HG02884 (cell line): ENCODE measurements around the gene FNDC3B.

Source experiments
- ATAC-seq: cut with Tn5 transposase; IDR thresholded peaks from one replicate; pipeline ENCODE4 v1.9.1; 2021; ENCODE audit warnings: mild to moderate bottlenecking, moderate library complexity; ENCODE audit not compliant: unreplicated experiment

The FNDC3B gene

GRCh38 chr3:172184106-172184822 is 144.9 kb downstream of the FNDC3B start:
- no peak for ATAC-seq

DNA sequence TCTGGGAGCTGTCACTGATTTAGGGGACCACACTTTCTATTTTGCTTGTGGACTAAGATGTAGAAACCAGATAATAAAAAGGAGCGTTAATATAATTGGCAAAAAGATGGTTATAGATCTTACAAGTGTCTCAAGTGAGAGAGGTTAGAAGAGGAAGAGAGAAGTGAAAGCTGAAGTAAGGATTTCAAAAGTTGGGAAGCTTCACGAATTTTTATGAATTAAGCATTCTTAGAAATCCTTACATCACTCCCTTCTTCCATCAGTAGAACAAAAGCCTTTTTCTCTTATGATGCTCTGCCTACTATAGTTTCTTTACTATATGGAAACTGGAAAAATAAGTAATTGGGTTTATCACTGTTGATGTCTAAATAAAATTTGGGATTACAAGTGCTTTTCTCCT is 146.5 kb downstream of the FNDC3B start:
- no peak for ATAC-seq

DNA sequence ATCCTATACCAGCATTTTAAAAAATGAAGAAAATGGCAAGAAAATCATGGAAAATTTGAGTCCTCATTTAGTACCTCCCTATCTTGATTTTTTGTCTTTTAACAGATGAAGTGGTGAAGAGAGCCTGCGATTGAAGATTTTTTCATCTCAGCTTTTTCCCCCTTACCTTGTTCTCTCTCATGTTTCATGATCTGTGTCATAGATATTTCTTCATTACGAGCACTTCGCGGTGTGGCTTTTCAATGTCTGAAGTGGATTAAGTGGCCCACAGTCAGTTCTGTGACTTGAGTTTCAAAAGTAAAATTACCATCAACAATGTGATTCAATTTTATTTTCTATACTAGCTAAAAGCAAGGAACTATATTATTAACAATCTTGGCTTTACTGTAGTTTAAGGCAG is 147.2 kb downstream of the FNDC3B start:
- ATAC-seq = no peak

DNA sequence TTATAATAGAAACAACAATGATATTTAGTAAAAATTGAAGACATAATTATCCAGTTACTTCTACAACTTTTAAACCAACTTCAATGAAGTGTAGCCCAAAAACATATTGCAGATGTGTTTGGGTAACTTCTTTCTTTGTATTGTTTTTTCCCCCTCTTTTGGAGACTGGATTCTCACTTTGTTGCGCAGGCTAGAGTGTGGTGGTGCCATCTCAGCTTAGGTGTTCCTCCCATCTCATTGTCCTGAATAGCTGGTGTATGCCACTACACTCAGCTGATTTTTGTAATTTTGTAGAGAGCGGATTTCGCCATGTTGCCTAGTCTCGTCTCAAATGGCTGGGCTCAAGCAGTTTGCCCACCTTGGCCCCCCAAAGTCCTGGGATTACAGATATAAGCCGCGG is 148.1 kb downstream of the FNDC3B start:
- ATAC-seq = no peak

DNA sequence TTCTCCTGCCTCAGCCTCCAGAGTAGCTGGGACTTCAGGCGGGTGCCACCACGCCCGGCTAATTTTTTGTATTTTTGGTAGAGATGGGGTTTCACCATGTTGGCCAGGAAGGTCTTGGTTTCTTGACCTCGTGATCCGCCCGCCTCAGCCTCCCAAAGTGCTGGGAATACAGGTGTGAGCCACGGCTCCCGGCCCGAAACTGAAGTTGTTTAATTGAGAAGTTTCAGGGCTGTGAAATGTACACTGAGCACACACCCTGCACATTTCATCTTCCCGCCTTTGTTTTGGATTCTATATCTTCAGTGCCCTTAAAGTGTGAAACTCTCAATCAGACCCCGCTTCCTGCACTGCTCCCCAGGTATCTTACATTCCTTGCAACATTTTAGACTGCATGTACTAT is 149.1 kb downstream of the FNDC3B start:
- no peak for ATAC-seq

GRCh38 chr3:172189213-172189612 is 149.8 kb downstream of the FNDC3B start:
- ATAC-seq = no peak

DNA sequence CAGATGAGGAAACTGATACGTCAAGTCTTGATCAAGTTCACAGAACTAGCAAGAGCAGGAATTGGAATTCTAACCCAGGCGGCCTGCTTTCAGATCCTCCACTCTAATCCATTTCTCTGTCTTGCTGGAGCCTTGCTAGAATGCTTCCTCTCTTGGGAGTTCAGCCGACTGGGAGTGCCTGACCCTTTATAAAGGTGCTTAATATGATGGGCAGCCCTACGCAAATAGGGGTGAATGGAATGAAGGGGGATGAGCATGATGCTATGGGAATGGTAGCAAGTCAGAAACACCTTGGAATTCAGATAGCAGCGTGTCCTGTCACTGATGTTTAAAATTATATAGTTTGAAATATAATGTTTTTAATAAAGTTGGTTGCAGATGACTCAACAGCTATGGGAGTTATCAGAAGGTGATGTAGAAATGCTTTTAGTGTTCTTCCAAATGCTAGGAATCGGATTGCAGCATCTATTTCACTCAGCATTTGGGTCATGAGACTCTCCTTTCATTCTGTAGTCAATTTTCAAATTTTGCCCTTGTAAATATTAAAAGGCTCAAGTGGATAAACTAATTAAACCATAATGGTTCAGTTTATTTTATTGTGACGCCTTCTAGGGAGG is 150.7 kb downstream of the FNDC3B start:
- ATAC-seq = no peak

DNA sequence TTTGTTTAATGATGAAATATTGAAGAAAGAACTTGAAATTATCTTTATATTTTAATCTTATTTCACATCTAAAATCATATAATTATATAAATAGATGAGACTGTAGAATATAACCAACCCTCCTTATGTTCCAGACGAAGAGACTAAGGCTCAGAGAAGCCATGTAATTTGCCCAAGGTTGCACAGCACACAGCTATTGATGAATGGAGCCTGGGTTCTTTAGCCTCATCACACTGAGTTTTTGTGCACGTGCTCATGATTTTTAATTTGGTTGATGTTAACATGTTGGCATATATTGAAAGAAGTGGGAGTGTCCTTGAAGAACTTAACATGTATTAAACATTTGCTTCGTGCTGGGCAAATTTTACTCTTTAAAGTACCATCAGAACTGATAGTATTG is 151.6 kb downstream of the FNDC3B start:
- ATAC-seq = no peak

GRCh38 chr3:172191629-172192028 is 152.3 kb downstream of the FNDC3B start:
- no peak for ATAC-seq

- no peak for ATAC-seq
Measured at GRCh38 chr3:172192830-172193415, 153.5 kb downstream of the FNDC3B start.

DNA sequence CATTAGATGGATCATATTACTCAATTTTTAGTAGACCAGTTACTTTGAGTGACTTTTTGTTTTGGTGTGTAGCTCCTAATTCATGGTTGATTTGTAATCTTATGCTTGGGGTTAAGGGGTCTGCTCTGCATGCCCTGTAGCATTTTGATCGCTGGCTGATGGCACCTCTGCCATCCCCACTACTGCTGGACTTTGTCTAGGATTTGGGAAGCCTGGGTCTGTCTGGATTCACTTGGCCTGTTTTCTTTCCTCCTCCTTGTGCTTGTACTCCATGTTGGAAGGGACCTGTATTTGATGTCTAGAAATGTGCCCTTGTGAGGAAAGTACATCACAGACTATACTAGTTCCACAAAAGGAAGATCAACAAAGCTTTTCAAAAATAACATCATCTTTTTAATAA is 154.1 kb downstream of the FNDC3B start:
- ATAC-seq = no peak

DNA sequence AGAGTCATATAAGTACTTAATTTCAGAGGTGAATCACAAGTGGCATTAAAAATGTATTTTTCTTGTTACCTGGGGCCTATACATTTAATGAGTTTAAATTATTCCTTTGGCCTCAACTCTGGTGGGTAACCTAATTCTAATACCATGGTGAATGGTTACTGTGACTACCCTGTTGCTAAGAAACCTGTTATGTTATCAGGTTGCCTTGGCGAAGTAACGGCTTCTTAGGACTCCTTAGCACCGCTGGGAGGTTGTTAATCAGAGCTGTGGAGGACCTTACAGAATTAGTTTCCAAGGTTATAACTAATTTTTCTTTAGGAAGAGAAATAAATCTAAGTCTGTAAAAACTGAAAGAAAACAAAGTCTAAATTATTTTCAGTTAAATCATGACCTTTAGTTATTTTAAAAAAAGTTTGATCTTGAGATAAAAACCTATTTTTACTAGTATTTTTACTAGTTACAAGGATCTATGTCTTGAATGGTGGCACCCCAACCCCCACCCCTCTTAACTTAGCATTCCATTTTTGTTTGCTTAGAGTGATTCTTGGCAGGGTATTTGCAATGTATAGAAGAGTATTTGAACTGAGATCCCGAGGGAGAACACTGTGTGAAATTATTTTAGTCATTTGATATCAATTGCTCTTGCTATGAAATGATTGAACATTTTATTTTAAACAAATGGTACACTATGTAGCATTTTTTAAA is 155.5 kb downstream of the FNDC3B start:
- no peak for ATAC-seq

DNA sequence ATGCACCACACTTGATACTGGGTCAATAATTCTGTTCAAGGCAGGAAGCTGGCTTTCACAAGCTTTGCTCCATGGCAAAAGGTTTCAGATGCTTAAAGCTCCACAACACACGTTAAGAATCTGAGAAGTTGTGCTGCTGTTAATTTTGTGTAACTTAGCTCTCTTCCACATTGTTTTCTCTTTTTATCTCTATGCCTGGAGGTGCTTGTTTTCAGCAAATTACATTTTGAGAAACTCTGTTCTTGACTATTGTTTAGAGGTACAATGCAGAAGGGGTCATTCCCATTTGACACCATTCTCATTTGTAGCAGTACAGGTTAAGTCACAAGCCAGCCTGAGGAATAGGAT is 156.0 kb downstream of the FNDC3B start:
- no peak for ATAC-seq

DNA sequence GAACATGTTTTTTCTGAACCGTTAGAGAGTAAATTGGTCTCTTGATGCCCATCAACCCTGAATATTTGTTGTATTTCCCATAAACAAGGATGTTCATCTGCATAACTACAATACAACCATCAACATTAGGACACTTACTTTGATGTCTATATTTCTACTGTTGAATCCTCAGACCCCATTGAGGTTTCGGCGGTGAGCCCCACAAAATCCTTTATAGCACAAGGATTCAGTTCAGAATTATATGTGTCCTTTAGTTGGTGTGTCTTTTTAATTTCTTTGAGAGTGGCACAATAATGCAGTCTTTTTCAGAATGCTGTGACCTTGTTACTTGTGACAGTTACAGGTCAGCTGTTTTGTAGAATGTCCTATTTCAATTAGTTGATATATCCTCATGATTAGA is 158.0 kb downstream of the FNDC3B start:
- ATAC-seq = no peak

GRCh38 chr3:172198428-172198827 is 159.1 kb downstream of the FNDC3B start:
- ATAC-seq = no peak

GRCh38 chr3:172199850-172200369 is 160.5 kb downstream of the FNDC3B start:
- no peak for ATAC-seq

DNA sequence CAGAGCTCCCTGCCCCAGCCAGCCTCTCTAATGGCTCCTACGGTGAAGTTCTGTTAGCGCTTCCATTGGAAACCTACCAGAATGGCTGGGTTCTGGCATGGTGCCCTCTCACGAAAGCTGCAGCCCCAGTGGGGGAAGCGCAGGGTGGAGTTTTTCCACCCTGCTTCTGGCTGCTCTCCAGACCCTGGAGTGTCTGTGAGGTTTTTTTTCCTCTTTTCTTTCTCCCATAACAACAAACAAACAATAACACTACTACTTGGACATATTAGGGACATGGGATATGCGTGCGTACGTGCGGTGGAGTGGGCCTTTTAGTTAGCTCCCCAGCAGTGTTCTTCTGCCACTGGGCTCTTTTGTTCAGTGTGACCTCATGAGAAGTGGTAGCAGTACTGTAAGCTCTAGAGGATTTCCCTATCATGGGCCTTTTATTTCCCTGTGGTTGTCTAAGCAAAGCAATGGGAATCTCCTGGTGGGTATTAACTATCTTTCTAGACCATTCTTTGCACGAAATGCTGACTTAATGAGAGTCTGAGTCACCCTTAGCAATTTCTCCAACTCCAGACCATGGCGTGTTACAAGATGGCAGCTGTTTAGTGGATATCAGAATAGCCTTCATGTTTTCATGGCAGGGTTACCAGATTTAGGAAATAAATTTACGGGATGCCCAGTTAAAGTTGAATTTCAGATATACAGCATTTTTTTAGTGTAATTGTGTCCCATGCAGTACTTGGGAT is 161.9 kb downstream of the FNDC3B start:
- no peak for ATAC-seq

DNA sequence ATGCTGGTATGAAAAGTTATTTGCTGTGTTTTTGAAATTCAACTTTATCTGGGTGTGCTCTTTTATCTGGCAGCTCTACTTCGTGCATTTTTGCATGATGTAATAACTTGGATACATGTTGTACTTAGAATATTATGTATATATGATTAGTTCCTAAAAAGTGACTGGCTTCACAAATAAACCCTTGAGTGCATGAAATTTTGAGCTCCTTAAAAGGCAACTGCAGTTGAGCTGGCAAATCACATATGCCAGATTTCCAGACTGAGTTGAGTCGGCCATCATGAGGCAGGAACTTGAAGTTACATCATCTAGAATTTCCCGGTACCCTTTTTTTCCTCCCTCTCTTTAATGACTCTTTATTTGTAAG is 162.5 kb downstream of the FNDC3B start:
- ATAC-seq = no peak

DNA sequence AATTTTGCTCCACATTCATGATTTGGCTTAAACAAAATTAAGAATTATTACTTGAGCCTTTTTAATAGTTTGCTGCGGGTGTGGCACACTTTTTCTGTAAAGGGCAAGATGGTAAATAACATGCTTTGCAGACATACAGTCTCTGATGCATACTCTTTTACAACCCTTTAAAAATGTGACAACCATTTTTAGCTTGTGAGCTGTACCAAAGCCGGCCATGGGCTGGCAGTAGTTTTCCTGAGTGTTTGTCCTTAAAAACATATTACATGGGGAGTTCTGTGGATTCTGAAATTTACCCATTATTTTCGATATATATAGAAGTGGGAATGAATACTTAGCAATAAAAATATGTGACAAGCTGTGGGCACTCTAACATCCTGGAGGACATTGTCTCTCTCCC is 163.4 kb downstream of the FNDC3B start:
- no peak for ATAC-seq

GRCh38 chr3:172203522-172204258 is 164.3 kb downstream of the FNDC3B start:
- no peak for ATAC-seq
